Hematopoietic multipotent progenitor cell (in vitro differentiated cells): ENCODE results near the gene ZFTA. TPM values are rescaled to one million over a fixed set of nuclear protein-coding genes. Genes with fewer than 3 reads are reported as not detected.
"Not testable (repeated sequence)": the region's sequence is repeated elsewhere in the genome, so short reads cannot be mapped to it uniquely, and the experiment has no call there.

Source experiments
- DNase-seq, 3 donors: peaks; one replicate each; pipeline ENCODE4 v3.0.0-alpha.2; 2011 to 2015; ENCODE audit warnings: low read depth in 2 of 3, low spot score in 2 of 3
- total RNA-seq: library from RNA; depleted of rRNA; stranded (reverse); fragments of >200 nt; gene quantifications from one replicate; pipeline ENCODE4 v1.2.3, GENCODE V29; 2012

ZFTA gene
- 24.0 TPM for total RNA-seq

GRCh38 chr11:63768237-63769041 is at the start of gene ZFTA:
Gene ZFTA (minus strand): TSS chr11:63768775. CDS start chr11:63768622, 153 bp downstream.
- DNase-seq: peak; percentile 40 to 74 (median 70)

- no peak for DNase-seq
Observed at GRCh38 chr11:63817758-63818498, 49.4 kb upstream of the ZFTA start.

GRCh38 chr11:63816732-63817131 is 48.2 kb upstream of the ZFTA start:
- DNase-seq: no peak

- no peak for DNase-seq
Observed at GRCh38 chr11:63816166-63816565, 47.6 kb upstream of the ZFTA start.

- DNase-seq: no peak
Observed at GRCh38 chr11:63814383-63814736, 45.8 kb upstream of the ZFTA start.

GRCh38 chr11:63813563-63814382 is 45.2 kb upstream of the ZFTA start:
- DNase-seq: peak in 2 of 3 donors; percentile 46 to 56

- peak; percentile 22 to 61 (median 42) for DNase-seq
Observed at GRCh38 chr11:63813035-63813562, 44.5 kb upstream of the ZFTA start, which contains the start of gene SPINDOC. Gene SPINDOC (plus strand): TSS chr11:63813456. CDS start chr11:63813687, 231 bp downstream.

- DNase-seq: no peak
Observed at GRCh38 chr11:63811522-63811921, 42.9 kb upstream of the ZFTA start.

GRCh38 chr11:63810383-63810782 is 41.8 kb upstream of the ZFTA start:
- not testable (repeated sequence) for DNase-seq

GRCh38 chr11:63805844-63806415 is 37.4 kb upstream of the ZFTA start:
- no peak for DNase-seq

GRCh38 chr11:63804259-63804658 is 35.7 kb upstream of the ZFTA start:
- no peak for DNase-seq

- no peak for DNase-seq
Observed at GRCh38 chr11:63802637-63803414, 34.3 kb upstream of the ZFTA start.

- DNase-seq: no peak
Observed at GRCh38 chr11:63800921-63801320, 32.3 kb upstream of the ZFTA start.

GRCh38 chr11:63795066-63795465 is 26.5 kb upstream of the ZFTA start:
- DNase-seq: no peak

GRCh38 chr11:63793161-63793560 is 24.6 kb upstream of the ZFTA start:
- DNase-seq: no peak

GRCh38 chr11:63791495-63792167 is 23.1 kb upstream of the ZFTA start:
- no peak for DNase-seq

- DNase-seq: no peak
Observed at GRCh38 chr11:63785823-63786222, 17.2 kb upstream of the ZFTA start.

GRCh38 chr11:63783925-63784592 is 15.5 kb upstream of the ZFTA start:
- DNase-seq: no peak

- DNase-seq: no peak
Observed at GRCh38 chr11:63782749-63783148, 14.2 kb upstream of the ZFTA start.
